Transverse colon (tissue), 4 donors: Measurements from ENCODE around the gene SUSD6.

Experiments
- CTCF ChIP-seq, 5 experiments: fragments of 200-600 bp in 3 of 5; fragments of 450-650 bp in 2 of 5; sonication (generic) in 3 of 5; IDR thresholded peaks; 1 replicate in 2 of 5; 2 replicates in 3 of 5; pipeline ENCODE4 v1.5.1; 2016 to 2017; ENCODE audit warnings: antibody characterized with exemption in 5 of 5, inconsistent platforms in 3 of 5, mild to moderate bottlenecking in 2 of 5, moderate library complexity in 1 of 5
- EP300 ChIP-seq: sonication (generic); formaldehyde crosslinking; IDR thresholded peaks from one replicate; pipeline ENCODE4 v1.6.1; 2017; ENCODE audit warnings: antibody characterized with exemption, low read depth
- POLR2A ChIP-seq: fragments of 450-650 bp; IDR thresholded peaks from one replicate; pipeline ENCODE4 v1.6.1; 2016; ENCODE audit warnings: antibody characterized with exemption, mild to moderate bottlenecking, moderate library complexity
- POLR2AphosphoS5 ChIP-seq, 3 donors: sonication (generic); formaldehyde crosslinking; IDR thresholded peaks; one replicate each; pipeline ENCODE4 v1.6.1; 2016; ENCODE audit warnings: antibody characterized with exemption in 3 of 3

GRCh38 chr14:69715725-69716477, 104.5 kb downstream of the SUSD6 start:
- TF ChIP-seq POLR2A (no peak), POLR2AphosphoS5 (IDR thresholded peaks at IDR 0.05) (peak; percentile 43 to 82 (median 60)), CTCF (IDR thresholded peaks at IDR 0.05) (no peak), EP300 (no peak)
